ENCODE data around the gene EIF3I.

Gene EIF3I

DNA sequence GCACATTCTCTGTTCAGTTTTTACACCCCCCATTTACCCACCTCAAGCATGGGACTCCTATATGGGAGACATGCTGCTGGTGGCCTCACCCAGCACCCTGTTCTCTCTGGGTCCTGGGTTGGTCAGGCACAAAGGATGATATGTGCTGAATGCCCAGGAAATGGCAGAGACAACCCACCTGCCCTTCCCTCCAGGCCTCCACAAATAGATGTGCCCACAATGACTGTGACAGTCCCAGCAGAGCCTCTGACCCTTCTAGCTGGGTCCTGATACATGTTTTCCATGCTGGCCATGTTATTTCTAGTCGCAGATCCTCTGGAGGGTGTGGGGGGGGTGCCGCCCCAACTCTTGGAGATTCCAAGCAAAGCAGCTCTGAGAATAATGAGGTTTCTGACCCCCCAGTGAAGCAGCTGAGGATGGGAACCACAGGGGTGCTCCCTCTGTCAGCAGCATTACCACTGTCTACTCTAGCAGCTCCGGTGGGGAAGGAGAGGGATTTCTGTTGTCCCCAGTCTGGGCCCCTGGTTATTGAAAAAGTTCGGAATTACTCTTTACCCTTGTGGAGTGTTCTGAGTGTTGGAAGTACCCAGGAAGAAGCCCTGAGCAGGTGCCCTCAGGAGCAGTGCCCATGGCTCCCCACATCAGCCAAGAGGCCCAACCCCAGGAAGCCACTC, 23.0 kb upstream of the EIF3I start:
- DNase-seq: no peak

DNA sequence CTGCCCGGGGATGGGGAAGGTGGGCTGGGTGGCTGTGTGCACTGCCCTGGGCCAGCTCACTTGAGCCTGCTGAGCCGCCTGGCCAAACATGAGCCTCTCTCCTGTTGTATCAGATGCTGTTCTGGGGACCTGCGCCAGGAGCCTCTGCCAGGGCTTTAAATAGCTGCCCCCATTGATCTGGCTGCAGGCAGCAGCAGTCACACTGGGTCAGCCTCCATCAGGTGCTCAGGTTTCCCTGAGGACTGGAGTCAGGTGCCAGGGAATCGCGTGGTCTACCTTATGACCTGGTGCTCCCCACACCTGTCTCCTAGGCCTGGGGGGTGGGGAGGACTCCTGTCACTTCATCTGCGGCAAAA, 22.5 kb upstream of the EIF3I start:
- no peak for DNase-seq

DNA sequence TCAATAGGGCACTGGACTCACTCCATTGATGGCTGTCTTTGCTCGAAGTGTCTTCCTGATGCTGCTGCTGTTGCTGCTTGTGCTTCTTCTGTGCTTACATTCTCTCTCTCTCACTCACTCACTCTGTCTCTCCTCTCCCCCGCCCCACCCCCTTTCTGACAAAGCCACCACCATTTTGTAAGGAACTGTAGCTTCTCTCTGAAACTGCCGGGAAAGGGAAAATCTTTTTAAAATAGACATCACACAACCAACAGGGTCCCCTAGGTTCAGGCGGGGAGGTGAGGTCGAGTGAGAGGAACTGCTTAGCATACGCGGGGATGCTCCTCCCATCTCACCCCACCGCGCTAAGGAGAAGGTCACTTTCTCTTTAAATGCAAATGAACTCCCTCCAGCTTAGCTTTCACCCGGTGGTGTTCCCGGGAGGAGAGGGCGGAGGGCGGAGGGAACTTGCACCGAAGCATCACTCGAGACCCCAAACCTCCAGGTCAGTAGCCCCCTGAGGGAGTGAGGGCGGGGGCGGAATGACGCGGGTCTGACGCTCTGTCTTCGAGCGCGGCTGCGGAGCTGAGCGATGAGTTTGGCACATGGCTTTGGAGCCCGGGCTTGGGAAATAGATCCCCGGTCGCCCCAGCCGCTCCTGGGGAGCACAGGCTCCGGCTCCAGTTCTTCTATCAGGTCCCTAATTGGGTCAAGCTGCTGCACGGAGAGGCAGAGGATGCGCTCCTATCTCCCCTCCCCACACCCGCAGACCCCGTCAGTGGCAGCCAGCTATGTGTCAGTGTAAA, 21.8 kb upstream of the EIF3I start, which contains the start of gene CCDC28B:
CCDC28B (plus strand) TSS at position 370 of the 785 bp plus-strand sequence. CDS start 1,341 bp downstream, outside the sequence.
- peak; percentile 36 for DNase-seq

DNA sequence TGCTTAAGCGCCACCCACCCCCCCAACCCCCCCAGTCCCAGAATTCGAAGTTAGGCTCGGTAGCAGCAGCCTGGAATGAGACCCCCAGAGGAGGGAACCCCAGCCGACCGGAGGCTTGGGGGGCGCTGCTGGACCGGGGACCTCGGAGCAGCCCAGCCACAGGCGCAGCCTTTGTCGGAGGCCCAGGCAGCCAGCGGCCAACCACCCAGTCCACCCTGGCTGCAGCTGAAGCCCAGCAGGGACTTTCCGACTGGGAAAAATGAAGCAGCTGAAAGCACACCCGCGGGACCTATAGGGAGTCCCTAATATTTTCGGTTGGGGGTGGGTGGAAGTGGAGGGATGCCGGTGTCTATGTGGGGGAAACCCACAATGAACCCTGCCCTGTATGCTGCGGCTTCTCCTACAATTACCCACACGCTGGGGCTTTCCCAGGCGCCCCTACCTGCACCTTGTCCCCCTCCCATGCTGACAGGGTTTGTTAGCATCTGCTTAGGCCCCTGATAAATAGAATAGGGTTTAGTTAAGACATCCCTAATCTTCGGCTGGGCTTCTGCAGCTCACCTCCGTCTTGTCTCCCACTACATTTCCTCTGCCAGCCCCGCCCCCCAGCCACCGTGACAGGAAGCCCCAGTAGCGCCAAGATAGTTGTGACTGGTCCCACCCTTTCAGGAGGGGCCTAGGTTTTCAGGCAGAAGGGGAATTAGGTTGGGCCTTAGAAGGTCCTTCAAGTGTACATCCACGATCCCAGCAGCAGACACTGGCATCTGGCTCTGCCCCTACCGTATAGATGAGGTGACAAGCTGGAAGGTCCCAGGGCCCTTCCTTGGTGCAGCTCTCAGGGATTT, 21.0 kb upstream of the EIF3I start:
- no peak for DNase-seq

DNA sequence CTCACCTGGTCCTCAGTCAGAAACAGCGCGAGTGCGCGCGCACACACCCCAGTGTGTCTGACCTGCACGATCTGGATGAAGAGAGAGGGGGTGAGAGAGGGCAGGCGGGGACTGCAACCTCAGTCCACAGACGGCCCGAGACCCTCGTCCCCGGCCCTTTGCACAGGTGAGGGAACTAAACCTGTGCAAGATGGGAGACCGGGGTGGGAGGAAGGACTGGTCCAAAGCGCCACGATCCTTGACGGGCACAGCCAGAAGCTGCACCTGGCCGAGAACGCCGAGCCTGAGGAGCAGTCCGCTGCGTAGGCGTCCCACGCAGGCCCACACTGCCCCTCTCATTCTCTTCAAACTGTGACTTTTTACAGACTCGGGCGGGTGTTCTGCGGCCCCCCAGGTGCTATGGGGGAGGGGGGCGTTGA, 17.3 kb upstream of the EIF3I start:
- DNase-seq: no peak

DNA sequence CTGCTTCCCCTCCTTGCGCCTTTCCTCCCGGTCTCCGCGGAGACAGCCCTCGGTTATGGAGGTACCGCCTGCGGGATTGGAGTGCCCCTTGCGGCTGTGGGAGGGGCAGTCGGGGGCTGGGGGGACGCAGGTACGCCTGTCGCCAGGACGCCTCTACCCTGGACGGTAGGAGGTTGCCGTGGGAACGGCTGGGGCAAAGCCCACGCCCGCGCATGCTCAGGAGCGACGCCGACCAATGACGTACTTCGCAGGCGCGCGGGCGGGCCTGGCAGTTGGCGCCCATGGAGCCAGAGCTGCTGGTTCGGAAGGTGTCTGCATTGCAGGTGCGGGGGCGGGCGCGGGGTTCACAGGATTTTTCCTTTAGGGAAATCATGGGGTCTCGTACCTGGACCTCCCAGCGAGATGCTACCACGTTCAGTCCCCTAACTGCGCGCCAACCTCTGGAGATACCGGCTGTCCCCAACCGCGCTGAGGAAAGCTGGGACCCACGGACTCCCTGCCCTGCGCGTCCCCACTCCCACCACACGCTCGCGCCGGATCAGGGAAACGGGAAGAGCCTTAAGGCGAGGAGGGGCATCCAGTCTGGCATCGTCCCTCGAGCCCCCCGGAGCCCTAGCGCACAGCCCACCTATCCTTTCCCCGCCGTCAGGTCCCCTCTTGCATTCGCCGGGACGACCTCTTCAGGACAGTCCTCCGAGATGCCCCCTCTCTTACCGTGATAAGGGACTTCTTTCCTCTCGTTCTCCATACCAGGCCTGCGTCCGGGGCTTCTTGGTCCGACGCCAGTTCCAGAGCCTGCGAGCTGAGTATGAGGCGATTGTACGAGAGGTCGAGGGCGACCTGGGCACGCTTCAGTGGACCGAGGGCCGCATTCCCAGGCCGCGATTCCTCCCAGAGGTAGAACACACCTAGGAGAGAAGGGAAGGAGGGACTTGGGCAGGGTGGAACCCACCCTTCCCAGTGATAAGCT, 16.5 kb upstream of the EIF3I start, which contains the start of gene IQCC:
IQCC (plus strand) TSS at position 271 of the 970 bp plus-strand sequence; CDS start at position 282, 11 bp downstream.
- peak; percentile 86 for DNase-seq

DNA sequence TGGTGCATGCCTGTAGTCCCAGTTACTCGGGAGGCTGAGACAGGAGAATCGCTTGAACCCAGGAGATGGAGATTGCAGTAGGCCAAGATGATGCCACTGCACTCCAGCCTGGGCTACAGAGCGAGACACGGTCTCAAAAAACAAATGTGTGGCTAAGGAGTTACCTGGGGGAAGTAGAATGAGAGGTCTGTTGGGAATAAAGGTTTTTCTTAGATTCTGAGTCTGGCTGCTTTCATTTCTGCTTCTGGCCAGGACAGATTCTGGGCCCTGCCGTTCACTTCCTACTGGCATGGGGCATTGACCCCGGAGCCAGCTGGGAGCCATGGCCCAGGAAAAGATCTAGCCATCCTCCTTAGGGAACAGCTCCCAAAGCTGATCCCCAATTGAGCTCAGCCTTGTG, 13.7 kb upstream of the EIF3I start:
- no peak for DNase-seq

DNA sequence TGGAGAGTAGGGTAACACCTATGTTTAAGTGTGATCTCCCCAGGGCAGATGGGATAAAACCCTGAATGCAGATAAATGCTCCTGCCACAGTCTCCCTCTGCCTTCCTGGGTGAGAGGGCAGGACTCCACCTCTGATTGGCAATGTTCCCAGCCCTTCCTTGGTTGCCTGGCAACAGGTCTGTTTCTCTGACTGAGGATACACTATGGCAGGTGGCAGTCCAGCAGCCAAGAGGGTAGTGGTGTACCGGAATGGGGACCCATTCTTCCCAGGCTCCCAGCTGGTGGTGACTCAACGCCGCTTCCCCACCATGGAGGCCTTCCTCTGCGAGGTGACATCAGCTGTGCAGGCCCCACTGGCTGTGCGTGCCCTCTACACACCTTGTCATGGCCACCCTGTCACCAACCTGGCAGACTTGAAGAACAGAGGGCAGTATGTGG, 13.3 kb upstream of the EIF3I start, which contains the start of gene DCDC2B:
DCDC2B (plus strand) TSS at position 199 of the 438 bp plus-strand sequence; CDS start at position 204, 5 bp downstream.
- DNase-seq: peak; percentile 93

DNA sequence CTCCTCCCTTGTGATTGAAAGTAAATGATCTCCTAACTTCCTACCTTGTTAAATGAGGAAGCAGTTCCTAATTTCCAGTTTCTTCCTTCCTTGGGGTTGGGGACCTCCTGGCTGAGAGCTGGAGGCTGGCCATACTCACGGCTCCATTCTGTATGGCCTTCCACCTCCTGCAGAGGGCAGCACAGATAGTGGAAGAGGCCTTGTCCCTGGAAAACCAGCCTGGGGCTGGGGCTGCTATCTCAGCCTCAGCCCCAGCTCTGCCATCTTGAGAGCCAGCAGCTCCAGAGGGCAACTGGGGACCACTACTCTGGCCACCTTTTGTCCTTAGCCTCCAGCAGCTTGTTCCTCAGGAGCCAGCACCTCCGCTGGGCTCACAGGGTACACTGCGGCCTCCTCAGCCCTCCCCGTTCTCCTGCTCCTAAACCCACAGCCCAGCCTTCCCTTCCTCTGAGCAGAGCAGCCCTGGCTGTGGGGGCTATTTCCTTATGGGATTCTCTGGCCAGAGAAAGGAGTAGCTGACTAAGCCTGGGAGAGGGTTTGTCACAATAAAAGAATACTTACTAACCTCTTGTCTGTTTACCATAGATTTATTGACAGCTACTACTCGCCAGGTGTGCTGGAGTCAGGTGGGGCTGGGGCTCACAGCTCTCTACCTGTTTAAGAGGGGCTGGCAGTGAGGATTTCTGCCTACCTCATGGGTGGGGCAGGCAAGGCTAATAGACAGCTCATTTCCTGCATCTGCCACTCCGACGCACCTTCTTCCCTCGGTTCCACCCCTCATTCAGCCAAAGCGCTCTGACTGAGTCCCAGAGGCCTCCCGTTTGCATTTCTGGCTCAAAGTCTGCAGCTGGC, 6.4 kb upstream of the EIF3I start:
- peak; percentile 33 for DNase-seq

DNA sequence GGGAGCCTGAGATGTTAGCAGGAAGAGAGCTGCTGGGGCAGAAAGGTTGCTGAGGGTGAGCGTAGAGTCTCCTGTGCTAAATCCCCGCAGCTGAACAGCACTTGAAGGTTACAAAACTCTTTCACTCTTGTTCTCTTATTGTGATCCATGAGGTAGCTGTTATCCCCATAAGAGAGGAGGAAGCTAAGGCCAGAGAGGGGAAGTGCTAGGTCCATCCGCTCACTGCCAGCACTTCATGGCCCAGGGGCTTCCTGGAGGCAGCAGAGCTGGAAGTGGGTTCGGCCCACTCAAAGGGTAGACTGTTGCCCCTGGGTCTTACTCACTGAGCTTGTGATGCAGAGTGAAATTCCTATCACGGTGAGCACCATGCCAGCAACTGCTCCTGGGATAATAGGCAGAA, 5.6 kb upstream of the EIF3I start:
- no peak for DNase-seq

DNA sequence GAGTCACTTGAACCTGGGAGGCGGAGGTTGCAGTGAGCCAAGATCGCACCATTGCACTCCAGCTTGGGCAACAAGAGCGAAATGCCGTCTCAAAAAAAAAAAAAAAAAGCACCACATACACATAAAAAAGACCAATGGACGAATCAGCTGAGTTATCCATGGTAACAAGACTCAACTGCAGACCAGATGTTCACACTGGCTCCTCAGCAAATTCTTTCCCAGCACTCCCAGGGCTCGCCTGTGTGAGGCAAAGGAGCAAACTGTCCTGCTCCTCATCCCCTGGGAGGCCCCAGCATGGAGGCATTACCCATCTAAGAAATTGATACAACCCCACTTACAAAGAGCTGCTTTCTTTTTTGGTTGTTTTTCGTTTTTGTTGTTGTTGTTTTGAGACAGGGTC, 3.2 kb upstream of the EIF3I start:
- DNase-seq: no peak

DNA sequence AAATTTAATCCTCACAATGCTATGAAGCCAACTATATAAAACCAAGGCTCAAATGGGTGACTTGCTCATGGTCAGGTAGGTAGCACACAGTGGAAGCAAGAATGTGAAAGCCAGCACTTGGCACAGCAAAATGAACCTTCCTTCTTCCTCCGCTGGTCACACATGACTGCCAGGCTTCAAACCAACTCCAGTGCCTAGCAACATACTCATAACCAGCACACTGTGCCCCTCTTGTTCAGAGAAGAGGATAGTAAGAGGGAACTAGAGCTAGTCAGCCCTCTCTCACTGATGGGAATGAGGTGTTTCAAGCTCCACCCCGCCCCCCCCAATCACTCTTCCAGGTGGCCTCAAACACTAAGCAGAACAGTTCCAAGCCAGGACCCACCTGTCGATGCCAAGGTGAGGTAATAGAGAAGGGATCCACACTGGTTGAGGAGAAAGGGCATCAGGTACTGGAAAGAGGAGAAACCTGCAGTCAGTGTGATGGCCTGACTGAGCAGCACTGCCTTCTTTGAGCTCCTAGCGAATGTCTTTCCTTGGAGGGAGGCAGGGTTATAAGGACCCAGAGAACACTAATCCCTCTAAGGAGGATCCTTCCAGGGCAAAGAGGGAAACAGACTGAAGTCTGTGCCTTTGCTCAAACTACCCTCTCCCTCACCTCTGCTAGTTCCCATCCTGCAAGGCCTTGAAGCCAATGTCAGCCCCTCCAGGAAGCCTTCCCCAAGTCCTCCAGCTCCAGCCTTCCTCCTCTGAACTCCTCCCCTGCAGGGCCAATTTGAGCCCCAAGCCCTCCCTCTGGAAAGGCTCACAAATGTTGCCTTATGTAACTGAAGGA, 1.2 kb upstream of the EIF3I start:
- DNase-seq: no peak

DNA sequence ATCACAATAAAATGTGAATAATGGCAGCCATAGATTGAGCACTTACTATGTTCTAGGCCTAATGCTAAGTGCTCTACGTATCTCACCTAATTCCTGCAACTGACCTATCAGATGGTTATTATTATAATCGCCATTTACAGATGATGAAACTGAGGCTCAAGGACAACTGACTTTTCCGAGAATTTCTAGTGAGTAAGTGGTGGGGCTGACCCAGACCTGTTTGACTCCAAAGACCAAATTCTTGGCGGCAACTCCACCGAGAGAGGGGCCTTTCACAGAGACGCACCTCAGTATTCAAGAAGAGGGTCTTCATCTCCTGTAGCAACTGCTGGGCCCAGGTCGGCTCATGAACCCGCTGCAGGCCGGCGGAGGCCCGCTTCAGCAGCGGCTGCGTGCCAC, 627 bp upstream of the EIF3I start:
- DNase-seq: no peak

DNA sequence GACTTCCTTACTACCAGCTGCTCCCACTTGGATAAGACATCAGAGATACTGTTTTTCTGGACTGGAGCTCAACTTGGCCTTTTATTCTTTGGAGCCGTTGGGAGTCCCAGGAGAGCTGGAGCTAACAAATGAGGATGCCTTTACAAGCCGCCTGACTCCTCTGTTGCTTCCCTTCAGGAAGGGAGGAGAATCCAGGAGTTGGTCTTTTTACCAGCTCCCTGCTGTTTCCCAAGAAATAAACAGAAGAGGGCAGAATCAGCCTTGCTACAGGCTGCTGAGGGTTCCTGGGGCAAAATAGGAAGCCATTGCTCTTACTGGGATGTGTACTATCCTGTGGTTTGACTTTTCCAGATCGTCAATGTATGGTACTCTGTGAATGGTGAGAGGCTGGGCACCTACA, 1.5 kb downstream of the EIF3I start:
- DNase-seq: no peak

DNA sequence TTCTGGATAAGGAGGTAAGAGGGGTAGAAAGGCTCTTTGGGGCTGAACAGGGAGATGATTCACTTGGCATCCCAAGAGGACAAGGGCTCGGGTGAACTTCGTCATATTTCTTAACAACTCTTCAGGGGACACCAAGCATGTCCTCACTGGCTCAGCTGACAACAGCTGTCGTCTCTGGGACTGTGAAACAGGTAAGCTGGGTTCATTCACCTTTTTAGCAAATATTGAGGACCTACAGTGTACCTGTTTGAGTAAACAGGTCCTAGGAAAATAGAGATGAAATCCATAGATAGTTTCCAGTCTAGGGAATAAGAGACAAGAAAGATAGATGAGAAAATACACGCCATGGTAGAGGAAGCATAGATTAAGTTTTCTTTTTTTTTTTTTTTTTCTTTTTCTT, 2.1 kb downstream of the EIF3I start:
- no peak for DNase-seq

DNA sequence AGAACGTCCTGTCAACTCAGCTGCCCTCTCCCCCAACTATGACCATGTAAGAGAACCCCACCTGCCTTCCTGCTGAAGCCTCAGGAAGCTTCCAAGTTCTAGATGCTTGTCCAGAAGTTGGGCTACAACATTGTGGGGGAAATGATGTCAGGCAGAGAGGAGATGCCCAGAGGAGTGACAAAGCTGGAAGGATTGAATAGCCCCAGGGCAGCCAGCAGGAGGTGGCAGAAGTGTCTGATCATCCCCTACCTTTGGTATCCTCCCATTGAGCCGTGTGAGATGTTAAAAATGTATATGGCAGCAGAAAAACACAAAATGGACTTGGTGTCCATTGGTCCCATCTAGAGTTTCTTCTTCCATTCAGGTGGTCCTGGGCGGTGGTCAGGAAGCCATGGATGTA, 6.6 kb downstream of the EIF3I start:
- no peak for DNase-seq

DNA sequence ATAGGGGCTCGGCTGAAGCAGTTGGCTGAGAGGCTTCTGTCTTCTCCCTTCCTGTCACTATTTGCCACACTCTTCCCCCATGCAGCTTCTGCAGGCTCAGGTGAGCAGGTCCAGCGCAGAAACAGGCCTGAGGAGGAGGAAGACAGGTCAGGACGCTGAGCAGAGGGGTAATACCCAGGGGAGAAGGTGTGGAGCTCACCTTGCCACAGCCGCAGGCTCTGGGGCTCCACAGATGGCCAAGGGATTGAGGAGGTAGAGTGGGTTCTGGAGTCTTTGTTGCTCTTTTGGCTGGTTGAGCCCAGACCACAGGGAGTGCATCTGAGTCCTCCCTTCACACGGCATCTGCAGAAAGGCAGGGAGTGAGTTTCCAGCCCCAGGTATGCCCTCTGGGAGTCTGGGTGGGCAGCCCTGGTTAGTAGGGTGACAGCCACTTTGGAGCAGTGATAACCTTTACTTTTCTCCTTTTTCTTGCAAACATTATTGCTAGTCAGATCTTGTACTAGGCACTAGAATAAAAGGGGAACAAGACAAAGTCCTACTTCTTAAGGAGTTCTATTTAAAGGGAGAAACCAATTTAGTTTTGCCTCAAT, 9.7 kb downstream of the EIF3I start:
- no peak for DNase-seq

DNA sequence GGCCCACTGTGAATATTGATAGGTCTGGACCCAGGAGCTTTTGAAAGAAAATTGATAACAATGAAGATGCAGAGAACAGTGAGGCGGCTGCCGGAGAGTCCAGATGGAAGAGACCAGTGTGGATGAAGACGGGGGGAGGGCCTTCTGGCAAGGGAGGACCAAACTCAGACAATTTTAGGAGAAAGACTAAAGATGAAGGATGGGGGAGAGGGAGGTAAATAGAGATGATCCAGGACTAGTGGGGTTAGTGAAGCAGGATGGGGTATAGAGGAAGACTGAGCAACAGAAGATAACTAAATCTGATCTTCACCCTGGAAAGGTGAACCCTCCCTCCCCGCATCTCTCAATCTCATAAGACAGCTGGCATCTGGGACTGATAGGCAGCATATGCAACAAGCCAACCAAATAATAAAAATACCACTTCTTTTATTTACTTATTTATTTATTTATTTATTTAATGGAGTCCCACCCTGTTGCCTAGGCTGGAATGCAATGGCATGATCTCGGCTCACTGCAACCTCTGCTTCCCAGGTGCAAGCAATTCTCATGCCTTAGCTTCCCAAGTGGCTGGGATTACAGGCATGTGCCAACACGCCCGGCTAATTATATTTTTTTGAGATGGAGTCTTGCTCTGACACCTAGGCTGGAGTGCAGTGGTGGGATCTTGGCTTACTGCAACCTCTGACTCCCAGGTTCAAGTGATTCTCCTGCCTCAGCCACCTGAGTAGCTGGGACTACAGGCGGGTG, 10.5 kb downstream of the EIF3I start:
- no peak for DNase-seq

DNA sequence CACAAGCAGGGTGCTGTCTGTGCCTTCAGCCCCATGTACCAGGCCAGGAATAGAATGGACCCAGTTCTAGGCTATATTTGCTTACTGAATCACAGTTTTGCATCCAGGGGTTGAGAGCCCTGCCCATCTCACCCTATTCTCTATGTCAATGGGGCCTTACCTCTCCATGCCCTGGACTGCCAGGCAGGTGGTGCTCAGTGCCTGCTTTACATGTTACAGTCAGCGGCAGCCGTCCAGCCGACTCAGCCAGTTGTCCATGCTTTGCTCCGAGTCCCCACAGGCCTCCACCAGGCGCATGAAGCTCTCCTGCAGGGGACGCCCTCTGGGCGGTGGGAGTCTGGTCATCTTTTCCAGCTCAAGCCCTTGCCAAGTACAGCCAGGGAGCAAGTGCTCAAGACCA, 12.6 kb downstream of the EIF3I start:
- DNase-seq: no peak
